DOHH2 (cell line): Measurements from ENCODE around the gene WWOX.

Experiments
- EZH2phosphoT487 ChIP-seq: fragments of 200-600 bp; sonication (generic); IDR thresholded peaks from 2 replicates; pipeline ENCODE4 v1.6.1; 2017; ENCODE audit warnings: borderline replicate concordance, mild to moderate bottlenecking, antibody characterized with exemption, low read length, moderate library complexity, mixed read lengths
- TF ChIP-seq, protein P1 (sequence below): fragments of 200-600 bp; sonication (generic); IDR thresholded peaks from one replicate; pipeline ENCODE4 v1.5.1; 2014; ENCODE audit warnings: antibody characterized with exemption, mild to moderate bottlenecking, low read depth, low read length; ENCODE audit not compliant: poor library complexity, severe bottlenecking

DNA sequence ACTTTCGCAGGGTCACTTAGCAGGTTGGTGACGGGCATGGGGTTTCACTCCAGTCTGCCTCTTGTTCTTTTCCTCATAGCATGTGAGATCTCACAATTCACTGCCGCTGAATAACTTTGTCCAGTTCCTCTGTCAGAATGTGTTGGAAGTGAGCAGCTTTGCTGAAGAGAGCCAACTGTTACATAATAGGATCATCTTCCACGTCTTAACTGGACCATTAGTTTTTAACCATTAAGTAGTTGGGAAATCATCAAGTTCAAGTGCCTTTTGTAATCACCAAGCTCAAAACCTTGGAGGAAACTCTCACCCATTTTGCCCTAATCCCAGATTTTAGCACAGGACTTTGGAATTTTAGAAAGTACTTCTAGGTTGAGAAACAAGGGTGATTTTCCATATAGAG, 290.6 kb downstream of the WWOX start:
- TF ChIP-seq, protein P1, sequence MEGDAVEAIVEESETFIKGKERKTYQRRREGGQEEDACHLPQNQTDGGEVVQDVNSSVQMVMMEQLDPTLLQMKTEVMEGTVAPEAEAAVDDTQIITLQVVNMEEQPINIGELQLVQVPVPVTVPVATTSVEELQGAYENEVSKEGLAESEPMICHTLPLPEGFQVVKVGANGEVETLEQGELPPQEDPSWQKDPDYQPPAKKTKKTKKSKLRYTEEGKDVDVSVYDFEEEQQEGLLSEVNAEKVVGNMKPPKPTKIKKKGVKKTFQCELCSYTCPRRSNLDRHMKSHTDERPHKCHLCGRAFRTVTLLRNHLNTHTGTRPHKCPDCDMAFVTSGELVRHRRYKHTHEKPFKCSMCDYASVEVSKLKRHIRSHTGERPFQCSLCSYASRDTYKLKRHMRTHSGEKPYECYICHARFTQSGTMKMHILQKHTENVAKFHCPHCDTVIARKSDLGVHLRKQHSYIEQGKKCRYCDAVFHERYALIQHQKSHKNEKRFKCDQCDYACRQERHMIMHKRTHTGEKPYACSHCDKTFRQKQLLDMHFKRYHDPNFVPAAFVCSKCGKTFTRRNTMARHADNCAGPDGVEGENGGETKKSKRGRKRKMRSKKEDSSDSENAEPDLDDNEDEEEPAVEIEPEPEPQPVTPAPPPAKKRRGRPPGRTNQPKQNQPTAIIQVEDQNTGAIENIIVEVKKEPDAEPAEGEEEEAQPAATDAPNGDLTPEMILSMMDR = no peak
- no peak for TF ChIP-seq EZH2phosphoT487
